Gastrocnemius medialis (tissue), 4 donors: ENCODE results near the gene RIBC2. TPM values are rescaled to one million over a fixed set of nuclear protein-coding genes. Genes with fewer than 3 reads are reported as not detected.

Experiments used
- ATAC-seq, 2 donors: fragments of 150-250 bp; one replicate each; pipeline ENCODE4 v1.9.1; 2016
- DNase-seq, 2 donors: peaks; one replicate each; pipeline ENCODE4 v3.0.0-alpha.2; 2019
- H3K27ac ChIP-seq, 4 donors: fragments of 200-600 bp; sonication (generic); 1 replicate in 1 of 4; 2 replicates in 3 of 4; pipeline ENCODE4 v1.5.1; 2016 to 2018; ENCODE audit warnings: mild to moderate bottlenecking in 2 of 4, moderate library complexity in 1 of 4
- H3K27me3 ChIP-seq, 3 donors: fragments of 200-600 bp; sonication (generic) in 2 of 3; 1 replicate in 1 of 3; 2 replicates in 2 of 3; pipeline versions ENCODE4 v1.5.1 to v1.6.0; 2016 to 2019; ENCODE audit warnings: mild to moderate bottlenecking in 1 of 3, moderate library complexity in 1 of 3
- H3K36me3 ChIP-seq, 2 donors: fragments of 200-600 bp; sonication (generic) in 1 of 2; one replicate each; pipeline ENCODE4 v1.5.1; 2017 to 2018
- H3K4me1 ChIP-seq, 2 donors: fragments of 200-600 bp; sonication (generic) in 1 of 2; one replicate each; pipeline ENCODE4 v1.5.1; 2016 to 2017; ENCODE audit warnings: mild to moderate bottlenecking in 2 of 2
- H3K4me3 ChIP-seq, 4 donors: fragments of 200-600 bp; sonication (generic) in 3 of 4; 1 replicate in 1 of 4; 2 replicates in 3 of 4; pipeline ENCODE4 v1.5.1; 2016 to 2019; ENCODE audit warnings: mild to moderate bottlenecking in 2 of 4
- H3K9me3 ChIP-seq, 3 donors: fragments of 200-600 bp; sonication (generic) in 2 of 3; 1 replicate in 1 of 3; 2 replicates in 2 of 3; pipeline ENCODE4 v1.5.1; 2016 to 2019
- POLR2A ChIP-seq, 2 donors: fragments of 450-650 bp; IDR thresholded peaks; one replicate each; pipeline ENCODE4 v1.6.1; 2017; ENCODE audit warnings: antibody characterized with exemption in 2 of 2, mild to moderate bottlenecking in 2 of 2, moderate library complexity in 2 of 2
- in situ Hi-C, 4 donors: fragments of 200-750 bp; cut with MboI; loops; one replicate each; pipeline versions ENCODE4 v1.15.0 to v1.8.0; 2017; ENCODE audit warnings: low sequenced_read_pairs in 4 of 4
- intact Hi-C: fragments of 100-400 bp; cut with DNase I; formaldehyde crosslinking; loops from one replicate; pipeline ENCODE4 v1.15.1; 2023; ENCODE audit warnings: low total_unique reads
- total RNA-seq, 4 donors: library from RNA; depleted of rRNA; stranded (reverse); fragments of >200 nt; gene quantifications; one replicate each; pipeline versions ENCODE4 v1.1.0 to v1.2.3, GENCODE V29; 2016
- TF ChIP-seq, protein P1 (sequence below), 5 experiments: fragments of 450-650 bp in 3 of 5; fragments of 200-600 bp in 2 of 5; sonication (generic) in 2 of 5; IDR thresholded peaks in 4 of 5; conservative IDR thresholded peaks in 1 of 5; 1 replicate in 4 of 5; 2 replicates in 1 of 5; pipeline ENCODE4 v1.5.1; 2016 to 2019; ENCODE audit warnings: antibody characterized with exemption in 5 of 5, mild to moderate bottlenecking in 3 of 5, moderate library complexity in 3 of 5

The RIBC2 gene
- total RNA-seq, 4 donors from 2014 or later = not detected

DNA sequence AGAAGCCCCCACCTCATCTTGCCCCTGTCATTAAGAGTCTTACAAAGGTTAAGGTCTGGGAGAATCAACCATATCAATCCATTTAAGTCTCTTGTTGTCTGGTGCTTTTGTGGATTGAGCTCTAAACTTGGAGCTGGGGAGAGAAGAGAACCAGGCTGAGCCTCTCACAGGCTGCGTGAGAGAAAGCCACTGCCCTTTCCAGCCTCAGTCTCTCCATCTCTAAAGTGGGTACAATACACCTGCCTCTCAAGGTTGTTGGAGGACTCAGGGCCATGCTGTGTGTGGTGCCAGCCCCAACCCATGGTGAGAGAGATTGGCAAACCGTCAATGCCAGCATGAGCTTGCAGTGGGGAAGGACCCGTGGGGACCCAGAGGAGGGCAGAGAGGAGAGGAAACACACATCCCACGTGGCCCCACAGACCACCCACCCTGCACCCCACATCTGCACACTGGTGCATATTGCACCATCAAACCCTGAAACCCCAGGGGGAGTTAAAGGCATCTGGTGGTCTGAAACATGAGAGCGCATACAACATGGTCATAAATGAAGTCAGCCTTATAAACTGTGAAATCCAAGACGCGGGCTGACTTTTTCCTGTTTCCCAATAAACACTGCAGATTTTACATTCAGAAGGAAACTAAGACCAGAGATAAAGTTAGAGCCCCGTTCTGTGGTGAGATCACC, 61.7 kb downstream of the RIBC2 start:
- no peak for DNase-seq
- intact Hi-C loops = no loop called here
- Histone ChIP-seq H3K36me3 (no peaks in the 10 kb centered on the region), H3K27me3 (no peaks in the 10 kb centered on the region), H3K27ac (peak overlapping the region in 1 of 4 donors; percentile 25), H3K4me3 (no peak overlapping the region), H3K4me1 (no peaks in the 10 kb centered on the region), H3K9me3 (no peaks in the 10 kb centered on the region)
- in situ Hi-C loops = no loop called here
- ATAC-seq = no peak
- TF ChIP-seq, protein P1, sequence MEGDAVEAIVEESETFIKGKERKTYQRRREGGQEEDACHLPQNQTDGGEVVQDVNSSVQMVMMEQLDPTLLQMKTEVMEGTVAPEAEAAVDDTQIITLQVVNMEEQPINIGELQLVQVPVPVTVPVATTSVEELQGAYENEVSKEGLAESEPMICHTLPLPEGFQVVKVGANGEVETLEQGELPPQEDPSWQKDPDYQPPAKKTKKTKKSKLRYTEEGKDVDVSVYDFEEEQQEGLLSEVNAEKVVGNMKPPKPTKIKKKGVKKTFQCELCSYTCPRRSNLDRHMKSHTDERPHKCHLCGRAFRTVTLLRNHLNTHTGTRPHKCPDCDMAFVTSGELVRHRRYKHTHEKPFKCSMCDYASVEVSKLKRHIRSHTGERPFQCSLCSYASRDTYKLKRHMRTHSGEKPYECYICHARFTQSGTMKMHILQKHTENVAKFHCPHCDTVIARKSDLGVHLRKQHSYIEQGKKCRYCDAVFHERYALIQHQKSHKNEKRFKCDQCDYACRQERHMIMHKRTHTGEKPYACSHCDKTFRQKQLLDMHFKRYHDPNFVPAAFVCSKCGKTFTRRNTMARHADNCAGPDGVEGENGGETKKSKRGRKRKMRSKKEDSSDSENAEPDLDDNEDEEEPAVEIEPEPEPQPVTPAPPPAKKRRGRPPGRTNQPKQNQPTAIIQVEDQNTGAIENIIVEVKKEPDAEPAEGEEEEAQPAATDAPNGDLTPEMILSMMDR (IDR thresholded peaks at IDR 0.05 in 4 of 5, conservative IDR thresholded peaks at IDR 0.05 in 1 of 5) = no peak
- TF ChIP-seq POLR2A (IDR thresholded peaks at IDR 0.05) = no peak

DNA sequence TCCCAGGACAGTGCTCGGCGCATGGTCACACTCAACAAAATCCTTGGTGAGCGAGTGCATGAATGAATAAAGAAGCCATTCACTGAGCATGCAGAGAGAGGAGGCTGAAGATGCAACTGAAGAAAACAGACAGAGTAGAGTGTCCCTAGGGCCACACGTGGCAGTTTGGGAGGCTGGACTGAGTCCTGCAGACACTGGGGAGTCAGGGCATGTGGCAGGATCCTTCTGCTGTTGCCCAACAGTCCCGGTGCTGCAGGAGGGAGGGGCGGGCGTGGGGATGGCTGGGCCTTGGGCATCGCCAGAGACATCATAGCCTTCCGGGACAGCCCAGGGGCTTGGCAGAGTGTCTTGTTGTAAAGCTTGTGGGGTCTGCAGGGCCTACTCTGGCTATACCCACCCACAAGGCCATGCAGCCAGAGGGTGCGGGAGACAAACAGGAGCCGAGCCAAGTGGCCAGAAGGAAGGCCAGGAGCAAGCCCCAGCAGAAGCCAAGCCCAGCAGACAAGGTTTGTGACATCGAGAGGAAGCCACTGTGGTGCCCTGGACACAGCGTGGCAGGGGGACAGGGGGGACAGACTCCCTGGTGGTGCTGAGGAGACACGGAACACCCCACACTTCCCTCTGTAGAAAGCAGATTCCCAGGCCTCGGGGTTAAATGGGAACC, 62.5 kb downstream of the RIBC2 start:
- Histone ChIP-seq H3K27me3 (no peaks in the 10 kb centered on the region), H3K9me3 (no peaks in the 10 kb centered on the region), H3K4me3 (no peak overlapping the region), H3K36me3 (no peaks in the 10 kb centered on the region), H3K27ac (no peak overlapping the region), H3K4me1 (no peaks in the 10 kb centered on the region)
- in situ Hi-C loops = no loop called here
- DNase-seq (peak in 1 of 2 donors; percentile 29), ATAC-seq (no peak)
- TF ChIP-seq POLR2A (IDR thresholded peaks at IDR 0.05) = no peak
- TF ChIP-seq, protein P1 (IDR thresholded peaks at IDR 0.05 in 4 of 5, conservative IDR thresholded peaks at IDR 0.05 in 1 of 5) = no peak
- intact Hi-C loops = no loop called here

DNA sequence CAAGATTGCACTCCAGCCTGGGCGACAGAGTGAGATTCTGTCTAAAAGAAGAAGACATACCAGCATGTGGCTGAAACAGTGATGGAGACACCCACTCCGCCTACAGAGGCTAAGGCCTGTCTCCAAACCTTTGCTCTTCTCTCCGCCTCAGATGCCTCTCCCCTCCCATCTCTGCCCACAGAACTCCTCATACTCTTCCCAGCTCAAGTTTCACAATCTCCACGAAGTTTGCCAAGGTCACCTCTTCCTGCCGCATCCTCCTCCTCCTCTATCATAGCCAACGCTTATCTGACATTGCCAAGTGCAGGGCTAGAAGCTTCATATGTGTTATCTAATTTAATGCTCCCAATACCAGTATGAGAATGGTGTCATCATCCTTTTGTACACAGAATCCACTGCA, 63.3 kb downstream of the RIBC2 start:
- Histone ChIP-seq H3K27me3 (no peaks in the 10 kb centered on the region), H3K27ac (no peak overlapping the region), H3K4me3 (no peak overlapping the region), H3K4me1 (no peaks in the 10 kb centered on the region), H3K36me3 (no peaks in the 10 kb centered on the region), H3K9me3 (no peaks in the 10 kb centered on the region)
- TF ChIP-seq POLR2A (IDR thresholded peaks at IDR 0.05) = no peak
- TF ChIP-seq, protein P1 (IDR thresholded peaks at IDR 0.05 in 4 of 5, conservative IDR thresholded peaks at IDR 0.05 in 1 of 5) = no peak
- DNase-seq (no peak), ATAC-seq (no peak)
- intact Hi-C loops (no loop called here), in situ Hi-C loops (no loop called here)

DNA sequence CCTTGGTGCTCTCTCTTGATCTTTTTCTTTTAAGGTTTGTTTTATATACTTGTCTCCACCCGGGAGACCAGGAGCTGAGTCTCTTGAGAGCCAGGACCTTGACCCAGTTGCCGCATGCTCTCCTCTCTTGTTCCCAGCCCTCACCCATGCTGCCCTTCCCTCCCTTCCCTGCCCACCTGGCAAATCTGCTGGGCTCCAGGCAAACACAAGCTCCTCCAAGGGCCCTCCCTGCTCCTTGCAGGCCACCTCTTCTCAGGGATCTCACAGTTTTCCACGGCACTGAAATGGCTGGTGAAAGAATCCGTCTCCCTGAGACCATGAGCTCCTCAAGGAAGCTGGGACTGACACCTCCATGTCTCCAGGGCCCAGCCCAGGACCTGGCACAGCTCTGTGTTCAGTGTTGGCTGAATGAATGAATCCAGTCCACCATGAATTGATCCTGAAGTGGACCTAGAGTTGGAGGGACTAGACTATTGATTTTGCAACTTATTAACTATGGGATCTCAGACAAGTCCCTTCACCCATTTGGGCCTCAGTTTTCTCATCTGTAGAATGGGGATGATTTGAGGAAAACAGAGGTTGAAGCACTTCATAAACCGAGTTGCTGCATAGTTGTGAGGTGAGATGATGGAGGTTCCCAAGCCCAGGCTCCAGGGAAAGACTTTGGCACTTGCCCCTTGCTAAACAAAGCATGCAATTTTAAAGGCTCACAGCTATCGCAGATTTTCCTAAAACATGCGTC, 64.0 kb downstream of the RIBC2 start:
- DNase-seq (no peak), ATAC-seq (no peak)
- no peaks in the 10 kb centered on the region for H3K4me1 ChIP-seq
- in situ Hi-C loops (no loop called here), intact Hi-C loops (no loop called here)
- no peak overlapping the region for H3K27ac ChIP-seq
- H3K4me3 ChIP-seq = no peak overlapping the region
- no peaks in the 10 kb centered on the region for H3K36me3 ChIP-seq
- no peaks in the 10 kb centered on the region for H3K27me3 ChIP-seq
- no peaks in the 10 kb centered on the region for H3K9me3 ChIP-seq
- TF ChIP-seq POLR2A (IDR thresholded peaks at IDR 0.05) = no peak
- TF ChIP-seq, protein P1 (IDR thresholded peaks at IDR 0.05 in 4 of 5, conservative IDR thresholded peaks at IDR 0.05 in 1 of 5) = no peak
